HCT116 (cell line): Measurements from ENCODE around the gene FOXR1. TPM values are rescaled to one million over a fixed set of nuclear protein-coding genes. Genes with fewer than 3 reads are reported as not detected.

Experiments used
- ATAC-seq: fragments of 200-7000 bp; cut with Tn5 transposase; 2 replicates; pipeline ENCODE4 v1.9.1; 2020; ENCODE audit warnings: mild to moderate bottlenecking, moderate library complexity
- Bru-seq: library from RNA; stranded (reverse); fragments of 400-500 nt; gene quantifications from one replicate; lab custom pipeline; 2021; lab: Mats Ljungman, UMichigan
- BruChase-seq, 2 experiments: library from RNA; stranded (reverse); fragments of 400-500 nt; gene quantifications; one replicate each; lab custom pipeline; 2021; lab: Mats Ljungman, UMichigan
- BruUV-seq: library from RNA; stranded (reverse); fragments of 400-500 nt; replicated peaks from 2 replicates; lab custom pipeline; 2021; lab: Mats Ljungman, UMichigan
- CTCF ChIA-PET: fragments of 300-600 bp; sonication (Branson Sonifier 250); formaldehyde crosslinking; loops from one replicate; lab custom pipeline; 2021; ENCODE audit warnings: antibody characterized with exemption; lab: Charles Lee
- POLR2A ChIA-PET: fragments of 300-600, 350-600 bp; sonication (Branson Sonifier 250); formaldehyde crosslinking; loops from one replicate; lab custom pipeline; 2021; ENCODE audit warnings: antibody characterized with exemption; lab: Charles Lee
- RAD21 ChIA-PET, 2 experiments: fragments of 300-600 bp; sonication (Branson Sonifier 250); formaldehyde crosslinking; loops; one replicate each; lab custom pipeline; 2023; ENCODE audit warnings: low total read pairs in 2 of 2; ENCODE audit not compliant: uncharacterized antibody in 2 of 2, unreplicated experiment in 2 of 2, low non-redundant PET in 1 of 2; lab: Charles Lee
- DNase-seq: peaks from one replicate; pipeline ENCODE4 v3.0.0-alpha.2; 2010; ENCODE audit warnings: low read depth, low spot score
- H2AFZ ChIP-seq: fragments of 200-600 bp; shearing (Covaris generic), sonication (generic); 2 replicates; pipeline ENCODE4 v1.6.1; 2017; ENCODE audit warnings: low read depth, mixed run types, mixed read lengths, antibody characterized with exemption, low read length; ENCODE audit not compliant: poor library complexity, severe bottlenecking
- H3K27ac ChIP-seq: 2 replicates; pipeline ENCODE4 v1.5.1; 2012; ENCODE audit warnings: low read depth, low read length
- H3K27me3 ChIP-seq: fragments of 200-600 bp; sonication (generic); 2 replicates; pipeline ENCODE4 v1.6.1; 2016; ENCODE audit warnings: mixed run types, low read length, mixed read lengths; ENCODE audit not compliant: insufficient read depth
- H3K36me3 ChIP-seq, 2 experiments: fragments of 200-500 bp in 1 of 2; fragments of 200-600 bp in 1 of 2; sonication (Bioruptor generic) in 1 of 2; sonication (generic) in 1 of 2; 2 replicates each; pipeline versions ENCODE4 v1.5.1 to v1.6.1; 2014 to 2016; ENCODE audit warnings: low read length in 2 of 2, inconsistent platforms in 1 of 2, mixed read lengths in 1 of 2, mixed run types in 1 of 2; ENCODE audit not compliant: insufficient read depth in 2 of 2, control insufficient read depth in 1 of 2
- H3K4me1 ChIP-seq, 2 experiments: fragments of 200-600 bp in 1 of 2; sonication (generic) in 1 of 2; 2 replicates each; pipeline versions ENCODE4 v1.5.1 to v1.6.1; 2012 to 2017; ENCODE audit warnings: low read length in 2 of 2, inconsistent platforms in 1 of 2, mild to moderate bottlenecking in 1 of 2, mixed read lengths in 1 of 2, mixed run types in 1 of 2, moderate library complexity in 1 of 2; ENCODE audit not compliant: insufficient read depth in 2 of 2, control insufficient read depth in 1 of 2
- H3K4me2 ChIP-seq: fragments of 200-600 bp; sonication (generic); 2 replicates; pipeline ENCODE4 v1.6.1; 2017; ENCODE audit warnings: mixed run types, low read length, mixed read lengths
- H3K4me3 ChIP-seq, 2 experiments: fragments of 200-600 bp in 1 of 2; sonication (generic) in 1 of 2; replicated peaks in 1 of 2; 2 replicates each; pipeline ENCODE4 v1.5.1; 2011 to 2016; ENCODE audit warnings: low read length in 2 of 2, control low read depth in 1 of 2, low read depth in 1 of 2, mild to moderate bottlenecking in 1 of 2, mixed read lengths in 1 of 2, mixed run types in 1 of 2
- H3K79me2 ChIP-seq: fragments of 200-600 bp; sonication (generic); 2 replicates; pipeline ENCODE4 v1.6.1; 2017; ENCODE audit warnings: mild to moderate bottlenecking, mixed run types, low read length, moderate library complexity, mixed read lengths; ENCODE audit not compliant: insufficient read depth
- H3K9ac ChIP-seq: fragments of 200-600 bp; sonication (generic); 2 replicates; pipeline ENCODE4 v1.6.1; 2016; ENCODE audit warnings: low read length, mixed read lengths
- H3K9me2 ChIP-seq: fragments of 200-600 bp; sonication (generic), shearing (Covaris generic); 2 replicates; pipeline ENCODE4 v1.6.1; 2017; ENCODE audit warnings: mixed run types, mild to moderate bottlenecking, moderate library complexity; ENCODE audit not compliant: insufficient read depth
- H3K9me3 ChIP-seq, 2 experiments: fragments of 200-500 bp in 1 of 2; fragments of 200-600 bp in 1 of 2; sonication (Bioruptor generic) in 1 of 2; sonication (generic) in 1 of 2; 2 replicates each; pipeline ENCODE4 v1.6.1; 2014 to 2017; ENCODE audit warnings: low read length in 2 of 2, mixed read lengths in 2 of 2, inconsistent platforms in 1 of 2, low read depth in 1 of 2, mild to moderate bottlenecking in 1 of 2, mixed run types in 1 of 2, moderate library complexity in 1 of 2; ENCODE audit not compliant: control insufficient read depth in 1 of 2, insufficient read depth in 1 of 2
- H4K20me1 ChIP-seq: fragments of 200-600 bp; sonication (generic), shearing (Covaris generic); 2 replicates; pipeline ENCODE4 v1.6.1; 2017; ENCODE audit warnings: mixed run types, mild to moderate bottlenecking, moderate library complexity; ENCODE audit not compliant: insufficient read depth
- EGR1 ChIP-seq: IDR thresholded peaks from 2 replicates; pipeline ENCODE4 v1.6.1; 2012; ENCODE audit warnings: low read depth
- EZH2phosphoT487 ChIP-seq: fragments of 200-600 bp; IDR thresholded peaks from 2 replicates; pipeline ENCODE4 v1.6.1; 2018; ENCODE audit warnings: antibody characterized with exemption, borderline replicate concordance
- SRF ChIP-seq: IDR thresholded peaks from 2 replicates; pipeline ENCODE4 v1.6.1; 2012; ENCODE audit warnings: low read depth
- intact Hi-C: fragments of 100-400 bp; cut with micrococcal nuclease; formaldehyde crosslinking; loops from 2 replicates; pipeline ENCODE4 v1.10.0; 2022
- long read RNA-seq: library from polyadenylated mRNA; unstranded; transcript quantifications from one replicate; pipeline ENCODE4 v2.0.0, GENCODE V29; 2021; ENCODE audit not compliant: unreplicated experiment
- polyA plus RNA-seq: library from polyadenylated mRNA; unstranded; fragments of >200 nt; gene quantifications from 2 replicates; pipeline ENCODE4 v1.2.1, GENCODE V29; 2012; ENCODE audit warnings: missing spikeins
- total RNA-seq: library from RNA; stranded (reverse); gene quantifications from one replicate; pipeline ENCODE4 v1.2.1, GENCODE V29; 2021; ENCODE audit not compliant: unreplicated experiment
- TF ChIP-seq, protein P1 (sequence below): IDR thresholded peaks from 2 replicates; pipeline ENCODE4 v1.6.1; 2011; ENCODE audit warnings: mild to moderate bottlenecking, low read length, moderate library complexity; ENCODE audit not compliant: insufficient replicate concordance; ENCODE audit errors: extremely low read depth
- TF ChIP-seq, protein P2 (sequence below): IDR thresholded peaks from 2 replicates; pipeline ENCODE4 v1.6.1; 2012

FOXR1 gene, protein sequence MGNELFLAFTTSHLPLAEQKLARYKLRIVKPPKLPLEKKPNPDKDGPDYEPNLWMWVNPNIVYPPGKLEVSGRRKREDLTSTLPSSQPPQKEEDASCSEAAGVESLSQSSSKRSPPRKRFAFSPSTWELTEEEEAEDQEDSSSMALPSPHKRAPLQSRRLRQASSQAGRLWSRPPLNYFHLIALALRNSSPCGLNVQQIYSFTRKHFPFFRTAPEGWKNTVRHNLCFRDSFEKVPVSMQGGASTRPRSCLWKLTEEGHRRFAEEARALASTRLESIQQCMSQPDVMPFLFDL
- not detected for total RNA-seq
- not detected in 2 replicates for polyA plus RNA-seq
- Bru-seq, nascent RNA, result not detected
- BruChase-seq, experiment 1, labeled RNA remaining after a 6-hour chase, result percentile 8 among the genes with signal in this experiment
- not detected for BruChase-seq, experiment 2, labeled RNA remaining after a 2-hour chase
- long read RNA-seq, result 0 reads

DNA sequence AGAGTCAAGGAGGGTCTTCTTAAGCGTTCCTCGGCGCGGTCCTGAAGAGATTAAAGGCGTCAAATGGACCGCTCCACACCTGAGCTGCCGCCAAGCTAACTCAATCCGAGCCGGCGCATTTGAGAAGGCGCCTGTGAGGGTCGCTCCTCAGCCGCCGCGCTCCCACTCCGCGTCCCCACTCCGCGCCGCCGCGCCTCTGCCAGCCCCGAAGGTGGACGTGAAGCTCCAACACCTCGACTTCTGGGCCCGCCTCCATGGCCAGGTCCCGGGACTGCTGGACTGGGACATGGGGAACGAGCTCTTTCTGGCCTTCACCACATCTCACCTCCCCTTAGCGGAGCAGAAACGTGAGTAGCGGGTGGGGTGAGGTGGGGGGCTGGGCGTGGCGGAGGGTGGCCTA, at the start of gene FOXR1:
TSS of gene FOXR1 (plus strand) at position 116 of the 400 bp plus-strand sequence. CDS start at position 287, 171 bp downstream.
- CTCF ChIA-PET, result no interaction called here
- DNase-seq, result no peak
- Histone ChIP-seq H4K20me1 (no peaks in the 10 kb centered on the region), H3K27ac (no peak within 1 kb of the TSS), H3K9me3 (no peaks in the 10 kb centered on the region), H3K79me2 (no peaks in the 10 kb centered on the region), H3K4me2 (no peak within 1 kb of the TSS), H3K36me3 (no peaks in the 10 kb centered on the region), H3K9ac (no peak within 1 kb of the TSS), H3K27me3 (no peaks in the 10 kb centered on the region), H3K9me2 (no peaks in the 10 kb centered on the region), H2AFZ (no peak within 1 kb of the TSS), H3K4me3 (no peak within 1 kb of the TSS), H3K4me1 (no peaks in the 10 kb centered on the region)
- RAD21 ChIA-PET, result interaction anchor here in 1 of 2 experiments (0.7 kb wide), 1 partner anchor 503 kb away, joined by 5 read pairs; no protein-coding TSS in a partner anchor
- BruUV-seq, result no TSS peak
- TF ChIP-seq SRF (no peak), EZH2phosphoT487 (no peak), EGR1 (no peak)
- TF ChIP-seq, protein P1, sequence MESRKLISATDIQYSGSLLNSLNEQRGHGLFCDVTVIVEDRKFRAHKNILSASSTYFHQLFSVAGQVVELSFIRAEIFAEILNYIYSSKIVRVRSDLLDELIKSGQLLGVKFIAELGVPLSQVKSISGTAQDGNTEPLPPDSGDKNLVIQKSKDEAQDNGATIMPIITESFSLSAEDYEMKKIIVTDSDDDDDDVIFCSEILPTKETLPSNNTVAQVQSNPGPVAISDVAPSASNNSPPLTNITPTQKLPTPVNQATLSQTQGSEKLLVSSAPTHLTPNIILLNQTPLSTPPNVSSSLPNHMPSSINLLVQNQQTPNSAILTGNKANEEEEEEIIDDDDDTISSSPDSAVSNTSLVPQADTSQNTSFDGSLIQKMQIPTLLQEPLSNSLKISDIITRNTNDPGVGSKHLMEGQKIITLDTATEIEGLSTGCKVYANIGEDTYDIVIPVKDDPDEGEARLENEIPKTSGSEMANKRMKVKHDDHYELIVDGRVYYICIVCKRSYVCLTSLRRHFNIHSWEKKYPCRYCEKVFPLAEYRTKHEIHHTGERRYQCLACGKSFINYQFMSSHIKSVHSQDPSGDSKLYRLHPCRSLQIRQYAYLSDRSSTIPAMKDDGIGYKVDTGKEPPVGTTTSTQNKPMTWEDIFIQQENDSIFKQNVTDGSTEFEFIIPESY, result no peak
- TF ChIP-seq, protein P2, sequence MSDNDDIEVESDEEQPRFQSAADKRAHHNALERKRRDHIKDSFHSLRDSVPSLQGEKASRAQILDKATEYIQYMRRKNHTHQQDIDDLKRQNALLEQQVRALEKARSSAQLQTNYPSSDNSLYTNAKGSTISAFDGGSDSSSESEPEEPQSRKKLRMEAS, result no peak
- ATAC-seq, result no peak
- intact Hi-C loops, result no loop called here
- POLR2A ChIA-PET, result no interaction called here
